Mesothelial cell of epicardium (in vitro differentiated cells): Measurements from ENCODE around the gene ZNF783. TPM values are rescaled to one million over a fixed set of nuclear protein-coding genes. Genes with fewer than 3 reads are reported as not detected.
"Not testable (repeated sequence)": the region's sequence is repeated elsewhere in the genome, so short reads cannot be mapped to it uniquely, and the experiment has no call there.

Experiments used
- DNase-seq, 2 experiments: peaks; one replicate each; pipeline ENCODE4 v3.0.0; 2021; ENCODE audit warnings: low spot score in 2 of 2; ENCODE audit not compliant: unreplicated experiment in 2 of 2
- H3K27ac Mint-ChIP-seq: 2 replicates; pipeline ENCODE4 v1.8.0; 2021; ENCODE audit warnings: mixed read lengths
- H3K27me3 Mint-ChIP-seq: 2 replicates; pipeline ENCODE4 v1.8.0; 2021; ENCODE audit warnings: low read depth, mixed read lengths
- H3K36me3 Mint-ChIP-seq: 2 replicates; pipeline ENCODE4 v1.8.0; 2021; ENCODE audit warnings: mixed read lengths
- H3K4me1 Mint-ChIP-seq: 2 replicates; pipeline ENCODE4 v1.8.0; 2021; ENCODE audit warnings: mixed read lengths
- H3K4me3 Mint-ChIP-seq: 2 replicates; pipeline ENCODE4 v1.8.0; 2021; ENCODE audit warnings: mild to moderate bottlenecking, moderate library complexity, mixed read lengths
- H3K9me3 Mint-ChIP-seq: 2 replicates; pipeline ENCODE4 v1.8.0; 2021; ENCODE audit warnings: mixed read lengths
- CTCF ChIP-seq: fragments of 200-600 bp; sonication (generic); IDR thresholded peaks from one replicate; pipeline ENCODE4 v1.5.0; 2021; ENCODE audit warnings: antibody characterized with exemption; ENCODE audit not compliant: unreplicated experiment
- total RNA-seq: library from RNA; stranded (reverse); gene quantifications from 3 replicates; pipeline ENCODE4 v1.2.1, GENCODE V29; 2021

ZNF783 gene
- total RNA-seq, 1 donor from 2014 or later: 35.5 TPM

- peaks cover 31% of the 10 kb centered on the region for H3K27me3 Mint-ChIP-seq
- H3K4me1 Mint-ChIP-seq: no peaks in the 10 kb centered on the region
- no peak for TF ChIP-seq CTCF
- peaks cover 34% of the 10 kb centered on the region for H3K9me3 Mint-ChIP-seq
- H3K4me3 Mint-ChIP-seq: no peak overlapping the region
- no peak for DNase-seq
- no peak overlapping the region for H3K27ac Mint-ChIP-seq
- no peaks in the 10 kb centered on the region for H3K36me3 Mint-ChIP-seq
Observed at GRCh38 chr7:149317496-149317895, 55.5 kb downstream of the ZNF783 start.

GRCh38 chr7:149317986-149318672 lies 56.1 kb downstream of the ZNF783 start:
- Mint-ChIP-seq H3K9me3 (peaks cover 34% of the 10 kb centered on the region), H3K4me3 (no peak overlapping the region), H3K27ac (no peak overlapping the region), H3K36me3 (no peaks in the 10 kb centered on the region), H3K27me3 (peaks cover 31% of the 10 kb centered on the region), H3K4me1 (no peaks in the 10 kb centered on the region)
- DNase-seq: no peak
- TF ChIP-seq CTCF: no peak

GRCh38 chr7:149319376-149319775 lies 57.4 kb downstream of the ZNF783 start:
- H3K9me3 Mint-ChIP-seq: peaks cover 29% of the 10 kb centered on the region
- no peak for DNase-seq
- H3K4me3 Mint-ChIP-seq: no peak overlapping the region

GRCh38 chr7:149320313-149321124 lies 58.5 kb downstream of the ZNF783 start:
- Mint-ChIP-seq H3K36me3 (no peaks in the 10 kb centered on the region), H3K9me3 (peaks cover 27% of the 10 kb centered on the region), H3K27ac (no peak overlapping the region), H3K4me3 (no peak overlapping the region), H3K27me3 (peaks cover 21% of the 10 kb centered on the region), H3K4me1 (no peaks in the 10 kb centered on the region)
- no peak for DNase-seq
- TF ChIP-seq CTCF: no peak

More at GRCh38 chr7:149319376-149319775, 57.4 kb downstream of the ZNF783 start:
- no peak for TF ChIP-seq CTCF
- H3K36me3 Mint-ChIP-seq: no peaks in the 10 kb centered on the region
- no peaks in the 10 kb centered on the region for H3K4me1 Mint-ChIP-seq
- H3K27me3 Mint-ChIP-seq: peaks cover 25% of the 10 kb centered on the region
- H3K27ac Mint-ChIP-seq: no peak overlapping the region

GRCh38 chr7:149321125-149321905 lies 59.3 kb downstream of the ZNF783 start:
- Mint-ChIP-seq H3K27me3 (peaks cover 17% of the 10 kb centered on the region), H3K9me3 (peaks cover 29% of the 10 kb centered on the region)
- H3K4me1 Mint-ChIP-seq, DNase-seq, H3K4me3 Mint-ChIP-seq, H3K36me3 Mint-ChIP-seq, H3K27ac Mint-ChIP-seq: not testable (repeated sequence)
